Measurements from ENCODE around the gene CCL27. TPM values are rescaled to one million over a fixed set of nuclear protein-coding genes. Genes with fewer than 3 reads are reported as not detected.

Gene CCL27
- total and polyA plus RNA-seq, 2 donors (not counting 1 experiment from before 2014, with no cell fraction given) = not detected

DNA sequence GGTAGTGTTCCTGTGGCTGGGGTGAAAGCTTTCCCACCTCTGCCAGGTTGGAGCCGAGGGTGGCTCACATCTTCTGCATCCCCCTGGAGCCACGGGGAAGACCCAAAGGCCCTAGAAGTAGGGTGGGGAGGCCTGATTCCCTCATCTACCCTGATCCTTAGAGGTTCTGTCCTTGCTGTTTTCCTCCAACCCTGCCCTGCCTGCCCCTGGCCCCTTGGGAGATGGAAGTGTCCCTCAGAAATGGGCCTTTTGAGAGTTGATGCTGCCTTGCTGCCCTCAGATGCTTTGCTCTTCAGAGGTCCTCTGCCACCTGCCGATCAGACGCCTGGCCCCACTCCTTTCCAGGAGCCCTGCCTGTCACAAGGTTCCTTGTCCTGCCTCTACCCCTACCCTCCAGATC lies 22.4 kb upstream of the CCL27 start:
- Histone ChIP-seq H2AFZ (ENCODE audit: low read length) (no peak overlapping the region), H3K4me3 (replicated peaks in 1 of 4; ENCODE audit: control extremely low read depth in 1 of 4, insufficient read depth in 1 of 4, low read depth in 3 of 4, low read length in 4 of 4) (no peak overlapping the region), H3K79me2 (ENCODE audit: control insufficient read depth, insufficient read depth, low read length) (no peaks in the 10 kb centered on the region), H3K9me3 (ENCODE audit: control insufficient read depth, insufficient read depth, low read depth, low read length) (no peaks in the 10 kb centered on the region), H3K27ac (ENCODE audit: insufficient read depth, low read length) (no peak overlapping the region), H3K4me1 (ENCODE audit: control insufficient read depth, extremely low read depth, insufficient read depth, low read length) (no peaks in the 10 kb centered on the region), H3K4me2 (ENCODE audit: extremely low read depth, insufficient read depth, low read length) (no peak overlapping the region), H3K36me3 (ENCODE audit: control insufficient read depth, insufficient read depth, low read length) (no peaks in the 10 kb centered on the region), H4K20me1 (ENCODE audit: control insufficient read depth, extremely low read depth, insufficient read depth, low read length) (no peaks in the 10 kb centered on the region), H3K27me3 (ENCODE audit: control insufficient read depth, insufficient read depth, low read length) (no peaks in the 10 kb centered on the region), H3K9ac (ENCODE audit: insufficient read depth, low read length) (no peak overlapping the region)
- no peak for DNase-seq (ENCODE audit: low read depth in 2 of 2)
- TF ChIP-seq EZH2 (IDR thresholded peaks at IDR 0.05; ENCODE audit: low read length, missing control alignments) = no peak
- TF ChIP-seq, protein P1, sequence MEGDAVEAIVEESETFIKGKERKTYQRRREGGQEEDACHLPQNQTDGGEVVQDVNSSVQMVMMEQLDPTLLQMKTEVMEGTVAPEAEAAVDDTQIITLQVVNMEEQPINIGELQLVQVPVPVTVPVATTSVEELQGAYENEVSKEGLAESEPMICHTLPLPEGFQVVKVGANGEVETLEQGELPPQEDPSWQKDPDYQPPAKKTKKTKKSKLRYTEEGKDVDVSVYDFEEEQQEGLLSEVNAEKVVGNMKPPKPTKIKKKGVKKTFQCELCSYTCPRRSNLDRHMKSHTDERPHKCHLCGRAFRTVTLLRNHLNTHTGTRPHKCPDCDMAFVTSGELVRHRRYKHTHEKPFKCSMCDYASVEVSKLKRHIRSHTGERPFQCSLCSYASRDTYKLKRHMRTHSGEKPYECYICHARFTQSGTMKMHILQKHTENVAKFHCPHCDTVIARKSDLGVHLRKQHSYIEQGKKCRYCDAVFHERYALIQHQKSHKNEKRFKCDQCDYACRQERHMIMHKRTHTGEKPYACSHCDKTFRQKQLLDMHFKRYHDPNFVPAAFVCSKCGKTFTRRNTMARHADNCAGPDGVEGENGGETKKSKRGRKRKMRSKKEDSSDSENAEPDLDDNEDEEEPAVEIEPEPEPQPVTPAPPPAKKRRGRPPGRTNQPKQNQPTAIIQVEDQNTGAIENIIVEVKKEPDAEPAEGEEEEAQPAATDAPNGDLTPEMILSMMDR (conservative IDR thresholded peaks at IDR 0.05 in 1 of 2, IDR thresholded peaks at IDR 0.05 in 1 of 2; ENCODE audit: low read depth in 1 of 2, low read length in 2 of 2) = no peak

DNA sequence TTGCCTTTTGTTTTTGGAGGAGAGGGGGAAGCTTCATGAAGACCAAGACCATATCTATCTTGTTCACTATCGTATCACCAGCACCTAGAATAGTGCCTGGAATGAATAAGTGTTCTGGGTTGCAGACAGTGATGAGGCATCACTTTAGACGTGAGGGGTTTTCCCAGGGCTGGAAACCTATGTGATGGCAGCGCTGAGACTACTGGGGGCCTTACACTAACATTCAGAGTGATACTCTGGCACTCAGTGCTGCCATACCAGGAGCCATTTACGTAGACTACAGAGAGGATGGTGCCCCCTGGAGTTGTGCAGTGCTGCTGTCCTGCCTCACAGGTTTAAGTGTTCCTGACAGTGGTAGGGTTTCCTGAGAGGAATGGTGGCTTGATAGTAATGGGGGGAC lies 21.7 kb upstream of the CCL27 start:
- DNase-seq (ENCODE audit: low read depth in 2 of 2) = no peak
- Histone ChIP-seq H2AFZ (ENCODE audit: low read length) (no peak overlapping the region), H3K4me1 (ENCODE audit: control insufficient read depth, extremely low read depth, insufficient read depth, low read length) (no peaks in the 10 kb centered on the region), H3K27me3 (ENCODE audit: control insufficient read depth, insufficient read depth, low read length) (no peaks in the 10 kb centered on the region), H3K27ac (ENCODE audit: insufficient read depth, low read length) (no peak overlapping the region), H3K36me3 (ENCODE audit: control insufficient read depth, insufficient read depth, low read length) (no peaks in the 10 kb centered on the region), H3K4me3 (replicated peaks in 1 of 4; ENCODE audit: control extremely low read depth in 1 of 4, insufficient read depth in 1 of 4, low read depth in 3 of 4, low read length in 4 of 4) (no peak overlapping the region), H3K4me2 (ENCODE audit: extremely low read depth, insufficient read depth, low read length) (no peak overlapping the region), H4K20me1 (ENCODE audit: control insufficient read depth, extremely low read depth, insufficient read depth, low read length) (no peaks in the 10 kb centered on the region), H3K9ac (ENCODE audit: insufficient read depth, low read length) (no peak overlapping the region), H3K79me2 (ENCODE audit: control insufficient read depth, insufficient read depth, low read length) (no peaks in the 10 kb centered on the region), H3K9me3 (ENCODE audit: control insufficient read depth, insufficient read depth, low read depth, low read length) (no peaks in the 10 kb centered on the region)
- TF ChIP-seq, protein P1 (conservative IDR thresholded peaks at IDR 0.05 in 1 of 2, IDR thresholded peaks at IDR 0.05 in 1 of 2; ENCODE audit: low read depth in 1 of 2, low read length in 2 of 2) = no peak

DNA sequence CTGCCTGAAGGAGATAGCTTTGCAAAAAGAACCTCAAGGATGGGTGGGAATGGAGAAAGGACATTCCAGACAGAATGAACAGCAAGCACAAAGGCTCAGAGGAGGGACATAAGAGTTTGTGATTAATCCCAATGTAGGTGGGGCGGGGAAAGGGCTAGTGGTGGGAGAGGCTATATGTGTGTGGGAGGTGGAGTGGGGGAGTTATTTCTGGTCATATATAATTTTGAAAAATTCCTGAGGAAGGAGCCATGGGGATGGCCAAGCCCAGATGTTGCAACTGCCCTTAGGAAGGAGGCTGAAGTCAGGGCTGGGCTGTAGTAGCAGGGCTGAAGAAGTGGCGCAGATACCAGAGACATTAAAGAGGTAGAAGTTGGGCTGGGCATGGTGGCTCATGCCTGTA lies 13.4 kb upstream of the CCL27 start:
- no peak overlapping the region for H2AFZ ChIP-seq (ENCODE audit: low read length)
- H3K36me3 ChIP-seq (ENCODE audit: control insufficient read depth, insufficient read depth, low read length) = no peaks in the 10 kb centered on the region
- H3K9me3 ChIP-seq (ENCODE audit: control insufficient read depth, insufficient read depth, low read depth, low read length) = no peaks in the 10 kb centered on the region
- no peak overlapping the region for H3K4me2 ChIP-seq (ENCODE audit: extremely low read depth, insufficient read depth, low read length)
- DNase-seq (ENCODE audit: low read depth in 2 of 2) = no peak
- no peaks in the 10 kb centered on the region for H4K20me1 ChIP-seq (ENCODE audit: control insufficient read depth, extremely low read depth, insufficient read depth, low read length)
- no peak overlapping the region for H3K4me3 ChIP-seq (replicated peaks in 1 of 4; ENCODE audit: control extremely low read depth in 1 of 4, insufficient read depth in 1 of 4, low read depth in 3 of 4, low read length in 4 of 4)
- H3K27me3 ChIP-seq (ENCODE audit: control insufficient read depth, insufficient read depth, low read length) = no peaks in the 10 kb centered on the region
- no peak for TF ChIP-seq EZH2 (IDR thresholded peaks at IDR 0.05; ENCODE audit: low read length, missing control alignments)
- TF ChIP-seq, protein P1 (conservative IDR thresholded peaks at IDR 0.05 in 1 of 2, IDR thresholded peaks at IDR 0.05 in 1 of 2; ENCODE audit: low read depth in 1 of 2, low read length in 2 of 2) = no peak
- H3K9ac ChIP-seq (ENCODE audit: insufficient read depth, low read length) = no peak overlapping the region
- no peak overlapping the region for H3K27ac ChIP-seq (ENCODE audit: insufficient read depth, low read length)
- no peaks in the 10 kb centered on the region for H3K4me1 ChIP-seq (ENCODE audit: control insufficient read depth, extremely low read depth, insufficient read depth, low read length)
- H3K79me2 ChIP-seq (ENCODE audit: control insufficient read depth, insufficient read depth, low read length) = no peaks in the 10 kb centered on the region

All from fibroblast of lung (primary cell).